ENCODE data around the gene ALDH18A1. TPM values are rescaled to one million over a fixed set of nuclear protein-coding genes. Genes with fewer than 3 reads are reported as not detected.

Gene ALDH18A1
- total RNA-seq, 2 donors from 2014 or later = 22.8 to 29.5 TPM

Other genes with a start within 250 kb of the ALDH18A1 start
- gene SORBS1, start 95.3 kb downstream of the ALDH18A1 start, total RNA-seq = 1 to 10 TPM; 2.5 to 5.0 TPM
- 10 to 100 TPM; 18.1 to 24.7 TPM for gene TCTN3, start 37.2 kb upstream of the ALDH18A1 start, total RNA-seq
- 10 to 100 TPM in 1 of 2 donors, 1 to 10 TPM in 1; 5.4 to 13.8 TPM for gene ENTPD1, start 99.5 kb upstream of the ALDH18A1 start, total RNA-seq